Measurements from ENCODE around the gene LRCH4. TPM values are rescaled to one million over a fixed set of nuclear protein-coding genes. Genes with fewer than 3 reads are reported as not detected.

The LRCH4 gene
- total RNA-seq, 2 experiments from 2014 or later: 39.2 to 72.0 TPM

GRCh38 chr7:100578246-100579183 is 7.4 kb downstream of the LRCH4 start:
- Histone ChIP-seq H2AFZ (ENCODE audit: low read length) (no peak overlapping the region), H3K4me1 (ENCODE audit: insufficient read depth, low read length, poor library complexity, severe bottlenecking) (peaks cover 10% of the 10 kb centered on the region), H3K9me3 (ENCODE audit: low read length) (no peaks in the 10 kb centered on the region), H4K20me1 (ENCODE audit: insufficient read depth, low read length) (no peaks in the 10 kb centered on the region), H3K4me3 (ENCODE audit: low read depth, low read length, poor library complexity, severe bottlenecking) (no peak overlapping the region), H3K9me2 (ENCODE audit: insufficient read depth, low read length) (no peaks in the 10 kb centered on the region), H3K4me2 (ENCODE audit: low read length) (no peak overlapping the region), H3K36me3 (ENCODE audit: insufficient read depth, low read length) (peaks cover 86% of the 10 kb centered on the region), H3K79me2 (ENCODE audit: insufficient read depth, low read depth, low read length) (peaks cover 5% of the 10 kb centered on the region; the same call in 1 of the 2 replicates), H3K27ac (ENCODE audit: low read depth, low read length, poor library complexity, severe bottlenecking) (no peak overlapping the region)
- intact Hi-C loops (cut with micrococcal nuclease; ENCODE audit: unreplicated experiment): no loop called here
- no peak for TF ChIP-seq EZH2phosphoT487 (IDR thresholded peaks at IDR 0.05; ENCODE audit: borderline replicate concordance, low read depth, low read length)
- TF ChIP-seq, protein P1, sequence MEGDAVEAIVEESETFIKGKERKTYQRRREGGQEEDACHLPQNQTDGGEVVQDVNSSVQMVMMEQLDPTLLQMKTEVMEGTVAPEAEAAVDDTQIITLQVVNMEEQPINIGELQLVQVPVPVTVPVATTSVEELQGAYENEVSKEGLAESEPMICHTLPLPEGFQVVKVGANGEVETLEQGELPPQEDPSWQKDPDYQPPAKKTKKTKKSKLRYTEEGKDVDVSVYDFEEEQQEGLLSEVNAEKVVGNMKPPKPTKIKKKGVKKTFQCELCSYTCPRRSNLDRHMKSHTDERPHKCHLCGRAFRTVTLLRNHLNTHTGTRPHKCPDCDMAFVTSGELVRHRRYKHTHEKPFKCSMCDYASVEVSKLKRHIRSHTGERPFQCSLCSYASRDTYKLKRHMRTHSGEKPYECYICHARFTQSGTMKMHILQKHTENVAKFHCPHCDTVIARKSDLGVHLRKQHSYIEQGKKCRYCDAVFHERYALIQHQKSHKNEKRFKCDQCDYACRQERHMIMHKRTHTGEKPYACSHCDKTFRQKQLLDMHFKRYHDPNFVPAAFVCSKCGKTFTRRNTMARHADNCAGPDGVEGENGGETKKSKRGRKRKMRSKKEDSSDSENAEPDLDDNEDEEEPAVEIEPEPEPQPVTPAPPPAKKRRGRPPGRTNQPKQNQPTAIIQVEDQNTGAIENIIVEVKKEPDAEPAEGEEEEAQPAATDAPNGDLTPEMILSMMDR (conservative IDR thresholded peaks at IDR 0.05; ENCODE audit: low read length): no peak
- ChIA-PET CTCF (ENCODE audit: unreplicated experiment) (no interaction called here), POLR2A (interaction anchor here (0.7 kb wide), 1 partner anchor 58 kb away, joined by 7 read pairs; no protein-coding TSS in a partner anchor)
- DNase-seq (ENCODE audit: low spot score): no peak
- no TSS peak for BruUV-seq (replicated peaks)

DNA sequence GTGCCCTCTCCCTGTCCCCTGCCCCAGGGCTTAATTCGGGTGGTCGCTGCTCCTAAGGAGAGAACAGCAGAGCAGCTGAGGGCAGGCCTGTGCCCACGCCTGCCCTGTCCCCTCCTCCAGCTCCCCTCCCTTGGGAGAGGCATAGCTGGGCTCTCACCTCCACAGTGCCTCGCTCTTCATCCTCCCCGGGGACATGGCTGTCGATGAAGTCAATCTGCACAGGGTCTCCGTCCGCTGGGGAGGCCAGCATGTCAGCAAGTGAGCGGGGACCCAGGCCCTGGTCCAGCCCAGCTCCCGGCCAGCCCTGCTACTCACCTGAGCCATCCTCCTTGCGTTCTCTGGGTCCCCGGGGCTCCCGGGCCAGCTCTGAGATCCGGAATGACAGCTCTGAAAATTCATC is 8.4 kb downstream of the LRCH4 start:
- Histone ChIP-seq H4K20me1 (ENCODE audit: insufficient read depth, low read length) (no peaks in the 10 kb centered on the region), H3K4me3 (ENCODE audit: low read depth, low read length, poor library complexity, severe bottlenecking) (no peak overlapping the region), H3K27ac (ENCODE audit: low read depth, low read length, poor library complexity, severe bottlenecking) (no peak overlapping the region), H3K36me3 (ENCODE audit: insufficient read depth, low read length) (peaks cover 82% of the 10 kb centered on the region), H3K4me1 (ENCODE audit: insufficient read depth, low read length, poor library complexity, severe bottlenecking) (no peaks in the 10 kb centered on the region), H3K4me2 (ENCODE audit: low read length) (no peak overlapping the region), H3K79me2 (ENCODE audit: insufficient read depth, low read depth, low read length) (peaks cover 2% of the 10 kb centered on the region; the same call in 1 of the 2 replicates), H3K9me3 (ENCODE audit: low read length) (no peaks in the 10 kb centered on the region), H3K9me2 (ENCODE audit: insufficient read depth, low read length) (no peaks in the 10 kb centered on the region), H2AFZ (ENCODE audit: low read length) (no peak overlapping the region)
- POLR2A ChIA-PET: no interaction called here
- intact Hi-C loops (cut with micrococcal nuclease; ENCODE audit: unreplicated experiment): no loop called here
- BruUV-seq (replicated peaks): no TSS peak
- CTCF ChIA-PET (ENCODE audit: unreplicated experiment): no interaction called here
- DNase-seq (ENCODE audit: low spot score): no peak
- TF ChIP-seq, protein P1 (conservative IDR thresholded peaks at IDR 0.05; ENCODE audit: low read length): no peak
- TF ChIP-seq EZH2phosphoT487 (IDR thresholded peaks at IDR 0.05; ENCODE audit: borderline replicate concordance, low read depth, low read length): no peak

DNA sequence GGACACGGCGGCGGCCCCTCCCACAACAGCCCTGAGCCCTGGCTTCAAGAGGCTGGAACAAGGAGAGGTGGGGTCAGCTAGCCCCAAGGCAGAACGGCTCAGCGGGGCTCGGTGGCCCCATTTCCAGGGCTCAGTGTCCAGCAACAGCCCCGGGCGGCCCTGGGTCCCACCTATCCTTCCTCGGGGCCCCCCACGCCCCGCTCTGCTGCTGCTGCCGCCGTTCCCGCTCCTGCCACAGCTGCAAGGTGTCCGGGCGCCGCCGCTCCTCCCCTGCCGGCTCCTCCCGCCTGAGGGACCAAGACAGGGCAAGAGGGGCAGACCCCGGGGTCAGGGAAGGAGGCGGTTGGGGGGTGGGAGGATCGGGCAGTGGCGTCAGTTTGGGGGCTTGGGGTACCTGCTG is 8.8 kb downstream of the LRCH4 start:
- Histone ChIP-seq H3K4me2 (ENCODE audit: low read length) (no peak overlapping the region), H3K4me3 (ENCODE audit: low read depth, low read length, poor library complexity, severe bottlenecking) (no peak overlapping the region), H3K9me2 (ENCODE audit: insufficient read depth, low read length) (no peaks in the 10 kb centered on the region), H2AFZ (ENCODE audit: low read length) (no peak overlapping the region), H3K27ac (ENCODE audit: low read depth, low read length, poor library complexity, severe bottlenecking) (no peak overlapping the region), H3K36me3 (ENCODE audit: insufficient read depth, low read length) (peaks cover 78% of the 10 kb centered on the region), H4K20me1 (ENCODE audit: insufficient read depth, low read length) (no peaks in the 10 kb centered on the region), H3K9me3 (ENCODE audit: low read length) (no peaks in the 10 kb centered on the region), H3K79me2 (ENCODE audit: insufficient read depth, low read depth, low read length) (no peaks in the 10 kb centered on the region), H3K4me1 (ENCODE audit: insufficient read depth, low read length, poor library complexity, severe bottlenecking) (peaks cover 1% of the 10 kb centered on the region)
- TF ChIP-seq, protein P1 (conservative IDR thresholded peaks at IDR 0.05; ENCODE audit: low read length): no peak
- TF ChIP-seq EZH2phosphoT487 (IDR thresholded peaks at IDR 0.05; ENCODE audit: borderline replicate concordance, low read depth, low read length): no peak
- BruUV-seq (replicated peaks): no TSS peak
- POLR2A ChIA-PET: no interaction called here
- no peak for DNase-seq (ENCODE audit: low spot score)
- intact Hi-C loops (cut with micrococcal nuclease; ENCODE audit: unreplicated experiment): no loop called here
- CTCF ChIA-PET (ENCODE audit: unreplicated experiment): no interaction called here
